AG10803 (cell line): ENCODE data around the gene DSCAML1.

ENCODE experiments used
- DNase-seq: peaks from one replicate; pipeline ENCODE4 v3.0.0; 2010; ENCODE audit warnings: low read depth
- H3K4me3 ChIP-seq: 2 replicates; pipeline ENCODE4 v1.5.1; 2011; ENCODE audit warnings: mild to moderate bottlenecking, low read length, control low read depth
- CTCF ChIP-seq: conservative IDR thresholded peaks from 2 replicates; pipeline ENCODE4 v1.5.1; 2011; ENCODE audit warnings: mild to moderate bottlenecking, low read length, control low read depth, inconsistent platforms

Gene DSCAML1

GRCh38 chr11:117835576-117835975, 38.6 kb upstream of the DSCAML1 start:
- no peak for TF ChIP-seq CTCF
- no peak for DNase-seq
- H3K4me3 ChIP-seq, result no peak overlapping the region

DNA sequence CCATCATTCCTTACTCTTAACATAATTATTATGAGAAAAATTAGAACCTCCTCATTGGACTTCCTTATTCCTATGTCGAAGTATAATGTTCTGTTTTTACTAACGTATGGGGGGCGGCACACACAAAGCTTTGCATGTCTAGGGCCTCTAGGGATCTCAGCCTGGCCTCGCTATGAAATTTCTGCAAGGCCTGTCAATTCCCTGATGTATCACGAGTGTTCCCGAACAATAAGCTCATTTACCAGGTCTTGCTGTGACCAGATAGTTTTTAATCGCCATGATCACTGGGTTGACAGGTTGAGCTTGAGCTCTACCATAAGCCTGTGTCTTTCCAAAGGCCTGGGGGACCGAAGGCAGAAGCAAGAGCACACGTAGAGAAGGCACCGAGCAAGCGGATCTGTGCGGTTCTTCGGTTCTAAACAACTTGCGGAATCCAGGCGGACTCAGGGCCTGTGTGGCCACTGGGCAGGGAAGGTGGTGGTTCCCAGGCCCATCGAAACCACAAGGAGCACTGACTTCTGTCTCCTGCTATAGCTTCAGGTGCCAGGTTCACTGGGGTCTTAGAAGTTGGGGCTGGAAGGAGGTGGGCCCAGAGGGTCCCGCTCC, 37.9 kb upstream of the DSCAML1 start:
- TF ChIP-seq CTCF, result no peak
- no peak for DNase-seq
- no peak overlapping the region for H3K4me3 ChIP-seq

GRCh38 chr11:117834068-117834810, 37.2 kb upstream of the DSCAML1 start:
- no peak for TF ChIP-seq CTCF
- no peak for DNase-seq

GRCh38 chr11:117833401-117833891, 36.4 kb upstream of the DSCAML1 start:
- TF ChIP-seq CTCF, result no peak
- no peak overlapping the region for H3K4me3 ChIP-seq
- DNase-seq, result no peak

More at GRCh38 chr11:117834068-117834810, 37.2 kb upstream of the DSCAML1 start:
- no peak overlapping the region for H3K4me3 ChIP-seq

- H3K4me3 ChIP-seq, result no peak overlapping the region
- no peak for DNase-seq
- no peak for TF ChIP-seq CTCF
These were observed 35.5 kb upstream of the DSCAML1 start for GRCh38 chr11:117832511-117832910.

- no peak overlapping the region for H3K4me3 ChIP-seq
- no peak for TF ChIP-seq CTCF
- DNase-seq, result no peak
These were observed 34.8 kb upstream of the DSCAML1 start for GRCh38 chr11:117831661-117832415.
